ENCODE results near the gene GIT1.
"Not testable (repeated sequence)": the region's sequence is repeated elsewhere in the genome, so short reads cannot be mapped to it uniquely, and the experiment has no call there.

The GIT1 gene

DNA sequence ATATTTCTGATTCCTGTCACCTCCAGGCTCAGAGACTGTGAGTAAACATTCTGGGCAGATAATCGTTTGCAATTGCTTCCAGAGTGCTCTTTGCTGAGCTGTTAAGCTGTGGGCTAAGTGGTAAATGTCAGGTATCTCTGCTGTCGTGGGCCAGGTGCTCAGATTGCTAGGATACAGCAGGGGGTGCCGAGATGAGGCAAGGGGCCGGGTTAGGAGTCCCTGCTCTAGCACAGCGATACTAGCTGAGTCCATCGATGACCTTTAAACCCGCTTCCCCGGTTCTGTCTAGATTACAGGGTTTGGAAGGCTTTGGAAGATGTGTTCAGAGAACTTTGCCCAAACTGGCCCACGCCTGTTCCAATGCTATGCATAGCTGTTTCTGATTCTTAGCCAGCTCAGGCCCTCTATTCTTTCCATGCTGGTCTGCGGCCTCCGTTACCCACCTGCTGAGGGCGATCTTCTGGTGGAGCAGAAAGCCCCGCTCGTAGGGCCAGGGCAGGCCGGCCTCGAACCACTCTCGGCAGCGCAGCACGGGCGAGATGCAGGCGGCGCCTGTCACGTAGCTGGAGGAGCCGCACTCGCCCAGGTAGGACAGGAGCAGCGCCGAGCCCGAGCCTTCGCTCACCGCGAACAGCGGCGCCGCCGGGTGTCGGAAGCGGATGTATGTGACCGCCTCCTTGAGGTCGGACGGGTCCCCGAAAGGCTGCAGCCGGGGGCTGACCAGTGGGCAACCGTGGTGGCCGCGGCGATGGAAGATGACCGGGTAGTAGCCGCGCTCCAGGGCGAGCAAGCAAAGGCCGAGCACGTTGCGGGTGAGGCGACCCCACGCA is 23.6 kb downstream of the GIT1 start:
- H3K4me3 ChIP-seq (ENCODE audit: low read depth, low read length), result peak overlapping the region; percentile 64
- peaks cover 34% of the 10 kb centered on the region for H3K27me3 ChIP-seq (ENCODE audit: control insufficient read depth, insufficient read depth, low read length)
- peaks cover 2% of the 10 kb centered on the region for H3K4me1 ChIP-seq (ENCODE audit: control insufficient read depth, insufficient read depth, low read length)
- H3K9ac ChIP-seq (ENCODE audit: low read depth, low read length), result no peak overlapping the region
- H3K36me3 ChIP-seq (ENCODE audit: control insufficient read depth, insufficient read depth, low read length), result no peaks in the 10 kb centered on the region
- no peaks in the 10 kb centered on the region for H3K9me3 ChIP-seq (ENCODE audit: control insufficient read depth, insufficient read depth, low read length)

DNA sequence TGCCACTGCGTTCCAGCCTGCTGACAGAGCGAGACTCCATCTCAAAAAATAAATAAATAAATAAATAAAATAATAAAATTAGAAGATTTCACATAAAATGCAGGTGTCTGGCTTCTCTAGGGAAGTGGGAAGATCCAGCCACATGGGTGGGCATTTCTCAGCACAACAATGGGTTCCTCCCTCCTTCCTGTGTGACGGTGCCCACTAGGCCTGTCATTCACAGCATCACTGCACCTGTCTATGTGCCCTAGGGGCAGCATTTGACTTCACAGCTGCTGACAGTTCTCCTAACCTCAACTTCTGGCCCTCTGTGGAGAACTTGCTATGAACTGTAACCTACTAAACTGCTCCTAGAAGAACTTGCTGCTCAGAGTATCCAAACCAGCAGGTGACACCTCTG is 25.6 kb downstream of the GIT1 start:
- Histone ChIP-seq H3K9me3 (ENCODE audit: control insufficient read depth, insufficient read depth, low read length) (no peaks in the 10 kb centered on the region), H3K27me3 (ENCODE audit: control insufficient read depth, insufficient read depth, low read length) (peaks cover 23% of the 10 kb centered on the region), H3K4me1 (ENCODE audit: control insufficient read depth, insufficient read depth, low read length) (no peaks in the 10 kb centered on the region), H3K9ac (ENCODE audit: low read depth, low read length) (no peak overlapping the region), H3K4me3 (ENCODE audit: low read depth, low read length) (no peak overlapping the region), H3K36me3 (ENCODE audit: control insufficient read depth, insufficient read depth, low read length) (no peaks in the 10 kb centered on the region)

DNA sequence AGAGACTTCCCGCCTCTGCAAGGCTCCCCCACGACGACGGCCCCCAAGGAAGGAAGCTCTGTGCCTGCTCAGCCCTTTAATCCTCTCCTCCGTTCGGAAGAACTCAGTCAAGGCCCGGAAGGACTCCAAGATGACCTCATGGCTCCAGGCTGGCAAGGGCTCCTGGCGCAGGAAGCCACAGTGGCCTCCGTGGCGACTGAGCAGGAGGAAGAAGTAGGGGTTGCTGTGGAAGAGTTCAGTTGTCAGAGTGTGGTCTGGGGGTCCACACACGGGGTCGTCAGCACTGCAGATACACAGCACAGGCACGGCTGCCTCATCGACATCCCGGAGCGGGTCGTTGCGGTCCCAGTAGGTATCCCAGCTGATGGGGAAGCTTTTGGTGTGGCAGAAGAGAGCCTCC is 26.8 kb downstream of the GIT1 start:
- Histone ChIP-seq H3K9ac (ENCODE audit: low read depth, low read length) (no peak overlapping the region), H3K27me3 (ENCODE audit: control insufficient read depth, insufficient read depth, low read length) (peaks cover 23% of the 10 kb centered on the region), H3K4me3 (ENCODE audit: low read depth, low read length) (no peak overlapping the region), H3K36me3 (ENCODE audit: control insufficient read depth, insufficient read depth, low read length) (no peaks in the 10 kb centered on the region), H3K9me3 (ENCODE audit: control insufficient read depth, insufficient read depth, low read length) (no peaks in the 10 kb centered on the region), H3K4me1 (ENCODE audit: control insufficient read depth, insufficient read depth, low read length) (no peaks in the 10 kb centered on the region)

DNA sequence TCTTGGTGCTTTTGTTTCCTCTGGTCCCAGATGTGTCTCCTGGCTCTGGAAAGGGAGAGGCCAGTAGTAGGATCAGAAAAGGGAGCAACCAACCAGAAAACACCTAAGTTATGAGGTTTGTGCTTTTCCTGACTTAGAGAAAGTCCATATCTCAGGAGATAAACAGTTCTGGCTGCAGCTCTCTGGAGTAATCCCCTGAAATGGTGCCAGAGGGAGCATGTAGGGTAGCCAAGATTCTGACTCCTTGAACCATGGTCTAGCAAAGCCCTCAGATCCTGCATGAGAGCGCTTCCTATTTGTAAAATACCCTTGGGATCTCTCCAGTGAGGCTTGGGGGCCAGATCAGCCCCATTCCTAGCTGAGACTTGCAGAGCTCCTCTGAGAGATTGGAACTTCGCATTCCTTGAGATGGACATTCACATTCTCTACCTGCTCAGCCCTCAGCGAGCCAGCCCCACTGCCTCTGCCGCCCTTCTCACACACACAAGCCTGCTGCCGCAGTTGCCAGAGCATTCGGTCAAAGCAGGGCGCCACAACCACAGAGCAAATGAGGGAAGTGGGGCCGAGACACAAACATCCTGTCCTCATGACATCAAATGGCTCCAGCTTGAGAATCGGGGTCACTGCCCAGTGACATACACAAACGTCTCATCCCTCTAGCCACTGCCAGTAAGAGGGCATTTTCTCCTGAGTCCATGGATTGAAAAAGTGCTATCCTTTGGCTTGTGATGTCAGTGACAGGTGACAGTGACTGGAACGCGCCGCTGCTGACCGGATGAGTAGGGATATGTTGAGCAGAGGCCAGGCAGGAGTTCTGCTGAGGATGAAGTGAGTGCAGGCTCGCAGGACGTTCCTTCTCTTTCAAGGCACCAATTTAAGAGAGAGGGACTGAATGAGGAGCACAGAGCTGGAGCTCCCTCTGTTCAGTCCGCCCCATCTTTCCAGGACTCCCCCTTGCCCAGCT is 27.6 kb downstream of the GIT1 start:
- H3K9me3 ChIP-seq (ENCODE audit: control insufficient read depth, insufficient read depth, low read length), result no peaks in the 10 kb centered on the region
- H3K4me3 ChIP-seq (ENCODE audit: low read depth, low read length), result no peak overlapping the region
- no peaks in the 10 kb centered on the region for H3K4me1 ChIP-seq (ENCODE audit: control insufficient read depth, insufficient read depth, low read length)
- peaks cover 23% of the 10 kb centered on the region for H3K27me3 ChIP-seq (ENCODE audit: control insufficient read depth, insufficient read depth, low read length)
- H3K36me3 ChIP-seq (ENCODE audit: control insufficient read depth, insufficient read depth, low read length), result no peaks in the 10 kb centered on the region
- no peak overlapping the region for H3K9ac ChIP-seq (ENCODE audit: low read depth, low read length)

DNA sequence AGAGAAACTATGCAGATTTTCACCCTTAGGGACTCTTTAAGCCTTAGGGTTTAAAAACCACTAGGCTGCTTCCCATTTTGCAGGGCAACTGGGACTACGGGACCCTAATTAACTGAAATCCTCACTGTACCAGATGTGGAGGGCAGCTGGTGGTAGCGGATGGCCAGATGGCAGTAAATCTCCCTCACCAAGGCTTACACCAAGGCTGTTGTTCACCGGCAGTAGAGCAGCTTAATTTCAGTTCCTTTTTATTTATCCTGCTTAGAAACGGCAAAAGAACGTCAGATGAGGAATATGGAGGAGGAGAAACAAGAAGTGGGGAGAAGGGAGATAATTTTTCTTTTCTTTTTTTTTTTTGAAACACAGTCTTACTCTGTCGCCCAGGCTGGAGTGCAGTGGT is 29.1 kb downstream of the GIT1 start:
- Histone ChIP-seq H3K36me3 (ENCODE audit: control insufficient read depth, insufficient read depth, low read length) (no peaks in the 10 kb centered on the region), H3K4me1 (ENCODE audit: control insufficient read depth, insufficient read depth, low read length) (no peaks in the 10 kb centered on the region), H3K4me3 (ENCODE audit: low read depth, low read length) (no peak overlapping the region), H3K27me3 (ENCODE audit: control insufficient read depth, insufficient read depth, low read length) (peaks cover 10% of the 10 kb centered on the region), H3K9ac (ENCODE audit: low read depth, low read length) (no peak overlapping the region), H3K9me3 (ENCODE audit: control insufficient read depth, insufficient read depth, low read length) (no peaks in the 10 kb centered on the region)

DNA sequence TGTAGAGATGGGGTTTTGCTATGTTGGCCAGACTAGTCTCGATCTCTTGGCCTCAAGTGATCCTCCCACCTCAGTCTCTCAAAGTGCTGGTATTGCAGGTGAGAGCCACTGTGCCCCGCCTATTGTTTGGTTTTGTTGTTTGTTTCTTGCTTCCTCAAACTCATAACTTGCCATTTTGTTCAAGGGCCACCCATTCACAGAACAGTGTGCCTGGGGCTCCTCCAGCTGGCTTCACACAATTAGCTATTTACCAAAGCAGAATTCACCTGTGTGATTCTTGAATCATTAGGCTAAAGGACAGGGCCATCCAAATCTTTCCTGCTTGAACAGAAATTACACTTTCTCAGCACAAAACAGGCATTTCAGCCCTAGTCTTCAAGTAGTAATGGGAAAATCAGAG is 29.8 kb downstream of the GIT1 start:
- Histone ChIP-seq H3K27me3 (ENCODE audit: control insufficient read depth, insufficient read depth, low read length) (peaks cover 6% of the 10 kb centered on the region), H3K36me3 (ENCODE audit: control insufficient read depth, insufficient read depth, low read length) (no peaks in the 10 kb centered on the region), H3K4me3 (ENCODE audit: low read depth, low read length) (no peak overlapping the region), H3K4me1 (ENCODE audit: control insufficient read depth, insufficient read depth, low read length) (no peaks in the 10 kb centered on the region), H3K9me3 (ENCODE audit: control insufficient read depth, insufficient read depth, low read length) (no peaks in the 10 kb centered on the region), H3K9ac (ENCODE audit: low read depth, low read length) (no peak overlapping the region)

DNA sequence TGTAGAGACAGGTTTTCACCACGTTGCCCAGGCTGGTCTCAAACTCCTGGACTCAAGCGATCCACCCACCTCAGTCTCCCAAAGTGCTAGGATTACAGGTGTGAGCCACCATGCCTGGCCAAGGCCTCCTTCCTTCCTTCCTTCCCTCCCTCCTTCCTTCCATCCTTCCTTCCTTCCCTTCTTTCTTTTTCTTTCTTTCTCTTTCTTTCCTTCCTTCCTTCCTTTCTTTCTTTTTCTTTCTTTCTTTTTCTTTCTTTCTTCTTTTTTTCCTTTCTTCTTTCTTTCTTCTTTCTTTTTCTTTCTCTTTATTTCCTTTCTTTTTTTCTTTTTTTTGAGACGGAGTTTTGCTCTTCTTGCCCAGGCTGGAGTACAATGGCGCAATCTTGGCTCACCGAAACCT is 31.3 kb downstream of the GIT1 start:
- not testable (repeated sequence) for H3K9me3 ChIP-seq (ENCODE audit: control insufficient read depth, insufficient read depth, low read length); H3K36me3 ChIP-seq (ENCODE audit: control insufficient read depth, insufficient read depth, low read length); H3K4me3 ChIP-seq (ENCODE audit: low read depth, low read length); H3K27me3 ChIP-seq (ENCODE audit: control insufficient read depth, insufficient read depth, low read length); H3K9ac ChIP-seq (ENCODE audit: low read depth, low read length); H3K4me1 ChIP-seq (ENCODE audit: control insufficient read depth, insufficient read depth, low read length)

DNA sequence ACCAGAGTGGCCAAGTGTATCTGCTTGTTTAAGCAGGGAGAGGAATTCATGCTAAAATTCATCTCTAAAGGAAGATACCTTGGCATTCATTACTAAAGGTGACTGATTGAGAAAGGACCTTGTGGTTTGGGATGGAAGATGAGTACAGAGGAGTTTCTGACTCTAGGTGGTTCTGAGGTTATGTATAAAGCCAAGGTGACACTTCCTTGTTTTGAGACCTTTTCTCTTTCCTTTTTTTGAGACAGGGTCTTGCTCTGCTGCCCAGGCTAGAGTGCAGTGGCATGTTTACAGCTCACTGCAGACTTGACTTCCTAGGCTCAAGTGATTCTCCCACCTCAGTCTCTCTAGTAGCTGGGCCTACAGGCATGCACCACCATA is 31.7 kb downstream of the GIT1 start:
- Histone ChIP-seq H3K4me3 (ENCODE audit: low read depth, low read length) (no peak overlapping the region), H3K27me3 (ENCODE audit: control insufficient read depth, insufficient read depth, low read length) (no peaks in the 10 kb centered on the region), H3K9ac (ENCODE audit: low read depth, low read length) (no peak overlapping the region), H3K4me1 (ENCODE audit: control insufficient read depth, insufficient read depth, low read length) (no peaks in the 10 kb centered on the region), H3K36me3 (ENCODE audit: control insufficient read depth, insufficient read depth, low read length) (no peaks in the 10 kb centered on the region), H3K9me3 (ENCODE audit: control insufficient read depth, insufficient read depth, low read length) (no peaks in the 10 kb centered on the region)

DNA sequence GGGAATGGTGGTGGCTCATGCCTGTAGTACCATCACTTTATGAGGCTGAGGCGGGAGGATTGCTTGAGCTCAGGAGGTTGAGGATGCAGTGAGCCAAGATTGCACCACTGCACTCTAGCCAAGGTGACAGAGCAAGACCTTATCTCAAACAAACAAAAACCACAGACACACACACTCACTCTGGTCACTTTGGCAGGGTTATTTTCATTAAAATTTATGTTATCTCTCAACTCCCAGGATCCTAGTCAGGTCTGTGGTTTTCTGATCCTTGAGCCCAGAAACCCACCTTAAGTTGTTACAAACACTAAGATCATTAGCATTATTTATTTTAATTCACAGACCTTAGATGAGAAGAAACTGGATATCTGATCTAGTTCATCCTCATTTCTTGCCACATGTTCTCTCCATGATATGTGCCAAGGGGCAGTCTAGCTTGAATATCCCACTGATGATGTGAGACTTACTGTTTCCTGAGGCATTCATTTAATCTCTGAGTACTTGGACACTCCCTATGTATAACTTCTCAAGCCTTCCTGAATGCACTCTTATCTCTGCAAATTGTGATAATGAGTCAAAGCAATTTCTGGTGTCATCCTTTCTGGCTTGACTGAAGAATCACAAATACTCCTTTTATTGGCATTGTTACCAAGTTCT is 32.2 kb downstream of the GIT1 start:
- Histone ChIP-seq H3K9me3 (ENCODE audit: control insufficient read depth, insufficient read depth, low read length) (no peaks in the 10 kb centered on the region), H3K4me1 (ENCODE audit: control insufficient read depth, insufficient read depth, low read length) (no peaks in the 10 kb centered on the region), H3K4me3 (ENCODE audit: low read depth, low read length) (no peak overlapping the region)

DNA sequence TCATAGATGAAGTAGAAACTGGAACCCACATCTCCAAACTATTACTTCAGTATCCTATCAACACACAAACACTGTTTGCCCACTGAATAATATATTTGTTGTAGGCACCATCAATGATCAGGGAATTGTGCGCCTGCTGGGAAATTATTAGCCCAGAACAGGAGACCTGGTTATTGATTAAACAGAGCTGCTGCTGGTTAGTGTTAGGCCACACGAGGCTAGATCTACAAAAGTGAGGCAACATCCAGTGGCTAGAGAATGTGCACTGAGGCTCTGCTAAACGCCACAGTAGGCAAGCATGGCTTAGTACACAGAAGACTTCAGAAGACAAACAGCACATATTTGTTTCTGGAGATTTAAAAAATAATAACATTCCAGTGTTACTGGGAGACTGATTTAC is 33.6 kb downstream of the GIT1 start:
- Histone ChIP-seq H3K4me3 (ENCODE audit: low read depth, low read length) (no peak overlapping the region), H3K9ac (ENCODE audit: low read depth, low read length) (no peak overlapping the region), H3K36me3 (ENCODE audit: control insufficient read depth, insufficient read depth, low read length) (no peaks in the 10 kb centered on the region), H3K4me1 (ENCODE audit: control insufficient read depth, insufficient read depth, low read length) (no peaks in the 10 kb centered on the region), H3K27me3 (ENCODE audit: control insufficient read depth, insufficient read depth, low read length) (no peaks in the 10 kb centered on the region), H3K9me3 (ENCODE audit: control insufficient read depth, insufficient read depth, low read length) (no peaks in the 10 kb centered on the region)

More for the DNA sequence above, 32.2 kb downstream of the GIT1 start:
- Histone ChIP-seq H3K36me3 (ENCODE audit: control insufficient read depth, insufficient read depth, low read length) (no peaks in the 10 kb centered on the region), H3K27me3 (ENCODE audit: control insufficient read depth, insufficient read depth, low read length) (no peaks in the 10 kb centered on the region), H3K9ac (ENCODE audit: low read depth, low read length) (no peak overlapping the region)

DNA sequence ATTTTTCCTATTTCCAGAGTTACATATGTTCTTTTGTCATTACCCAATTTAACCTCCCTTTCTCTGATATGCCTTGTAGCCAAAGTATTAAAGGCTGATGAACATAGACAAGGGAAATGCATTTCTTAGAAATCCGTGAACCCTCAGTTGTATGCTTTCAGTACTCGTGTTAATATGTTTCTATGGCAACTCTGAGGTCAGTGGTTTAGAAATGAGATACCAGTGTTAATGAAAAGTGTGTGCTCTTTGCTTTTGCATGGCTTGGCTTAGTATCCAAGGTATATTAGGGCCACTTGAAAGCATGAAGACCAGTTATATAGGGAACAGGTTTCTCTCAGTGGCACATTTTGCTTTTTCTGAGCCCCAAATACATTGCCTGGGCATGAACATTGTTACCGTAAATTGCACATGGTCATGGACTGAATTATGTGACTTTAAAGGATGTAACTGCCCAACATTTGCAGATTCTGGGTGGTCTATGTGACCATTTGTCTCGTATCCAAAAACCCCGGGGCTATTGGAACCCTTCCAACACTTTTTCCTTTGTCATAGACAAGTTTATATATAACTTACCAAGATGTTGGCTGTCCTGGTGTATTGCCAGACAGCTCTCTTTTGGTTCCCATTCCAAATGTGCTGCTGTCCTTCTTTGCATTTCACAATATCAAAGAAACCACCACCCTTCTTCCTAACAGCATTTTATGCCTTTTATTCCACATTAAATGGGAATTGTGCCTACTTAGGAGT is 40.1 kb downstream of the GIT1 start:
- Histone ChIP-seq H3K27me3 (ENCODE audit: control insufficient read depth, insufficient read depth, low read length) (no peaks in the 10 kb centered on the region), H3K4me3 (ENCODE audit: low read depth, low read length) (no peak overlapping the region), H3K9ac (ENCODE audit: low read depth, low read length) (no peak overlapping the region), H3K9me3 (ENCODE audit: control insufficient read depth, insufficient read depth, low read length) (no peaks in the 10 kb centered on the region), H3K4me1 (ENCODE audit: control insufficient read depth, insufficient read depth, low read length) (no peaks in the 10 kb centered on the region), H3K36me3 (ENCODE audit: control insufficient read depth, insufficient read depth, low read length) (no peaks in the 10 kb centered on the region)
